Endothelial cell (in vitro differentiated cells): ENCODE measurements around the gene RASAL2. TPM values are rescaled to one million over a fixed set of nuclear protein-coding genes. Genes with fewer than 3 reads are reported as not detected.

Experiments used
- DNase-seq: peaks from one replicate; pipeline ENCODE4 v3.0.0; 2021; ENCODE audit warnings: low spot score
- H3K27ac Mint-ChIP-seq: one replicate; pipeline ENCODE4 v1.8.0; 2021; ENCODE audit warnings: mixed read lengths, inconsistent platforms; ENCODE audit not compliant: unreplicated experiment
- H3K27me3 Mint-ChIP-seq: one replicate; pipeline ENCODE4 v1.8.0; 2021; ENCODE audit warnings: mild to moderate bottlenecking, moderate library complexity, mixed read lengths, inconsistent platforms; ENCODE audit not compliant: unreplicated experiment
- H3K36me3 Mint-ChIP-seq: one replicate; pipeline ENCODE4 v1.8.0; 2021; ENCODE audit warnings: mild to moderate bottlenecking, low read depth, mixed read lengths, inconsistent platforms; ENCODE audit not compliant: unreplicated experiment
- H3K4me1 Mint-ChIP-seq: one replicate; pipeline ENCODE4 v1.8.0; 2021; ENCODE audit warnings: mild to moderate bottlenecking, mixed read lengths, inconsistent platforms; ENCODE audit not compliant: unreplicated experiment
- H3K4me3 Mint-ChIP-seq: one replicate; pipeline ENCODE4 v1.8.0; 2021; ENCODE audit warnings: mild to moderate bottlenecking, mixed read lengths, inconsistent platforms; ENCODE audit not compliant: unreplicated experiment
- H3K9me3 Mint-ChIP-seq: one replicate; pipeline ENCODE4 v1.8.0; 2021; ENCODE audit warnings: mixed read lengths, inconsistent platforms; ENCODE audit not compliant: unreplicated experiment
- total RNA-seq: library from RNA; stranded (reverse); fragmentation: NEBNext Ultra II Directional; extraction: Animal tissue kit (Norgen Biotek cat#: 25700); gene quantifications from one replicate; pipeline ENCODE4 v1.2.1, GENCODE V29; 2021; ENCODE audit not compliant: unreplicated experiment
- TF ChIP-seq, protein P1 (sequence below): fragments of 200-600 bp; sonication (generic); IDR thresholded peaks from one replicate; pipeline ENCODE4 v1.5.0; 2021; ENCODE audit warnings: antibody characterized with exemption; ENCODE audit not compliant: unreplicated experiment

Gene RASAL2
- total RNA-seq, 1 donor from 2014 or later: 82.1 TPM

DNA sequence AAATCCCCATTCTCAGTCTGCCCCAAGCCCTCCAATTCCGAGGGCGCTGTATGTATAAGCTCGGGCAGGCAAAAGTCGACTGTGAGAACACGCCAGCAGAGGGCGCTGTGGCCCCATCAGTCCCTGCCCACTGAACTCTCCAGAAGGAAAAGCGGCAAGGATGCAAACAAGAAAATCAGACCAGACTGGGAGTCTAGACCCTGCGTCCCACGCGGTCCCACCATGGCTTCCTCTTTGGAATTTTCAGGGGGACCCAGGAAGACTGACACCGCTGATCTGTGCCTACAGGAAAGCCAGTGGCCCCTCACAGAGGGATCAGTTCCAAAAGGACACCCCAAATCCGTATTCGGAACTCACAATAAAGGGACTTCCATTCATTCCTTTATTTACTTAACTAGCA, 438.5 kb downstream of the RASAL2 start:
- DNase-seq: peak; percentile 89
- Mint-ChIP-seq H3K27ac (no peak overlapping the region), H3K27me3 (peaks cover 3% of the 10 kb centered on the region), H3K4me3 (no peak overlapping the region), H3K4me1 (no peaks in the 10 kb centered on the region), H3K9me3 (no peaks in the 10 kb centered on the region), H3K36me3 (no peaks in the 10 kb centered on the region)
- TF ChIP-seq, protein P1, sequence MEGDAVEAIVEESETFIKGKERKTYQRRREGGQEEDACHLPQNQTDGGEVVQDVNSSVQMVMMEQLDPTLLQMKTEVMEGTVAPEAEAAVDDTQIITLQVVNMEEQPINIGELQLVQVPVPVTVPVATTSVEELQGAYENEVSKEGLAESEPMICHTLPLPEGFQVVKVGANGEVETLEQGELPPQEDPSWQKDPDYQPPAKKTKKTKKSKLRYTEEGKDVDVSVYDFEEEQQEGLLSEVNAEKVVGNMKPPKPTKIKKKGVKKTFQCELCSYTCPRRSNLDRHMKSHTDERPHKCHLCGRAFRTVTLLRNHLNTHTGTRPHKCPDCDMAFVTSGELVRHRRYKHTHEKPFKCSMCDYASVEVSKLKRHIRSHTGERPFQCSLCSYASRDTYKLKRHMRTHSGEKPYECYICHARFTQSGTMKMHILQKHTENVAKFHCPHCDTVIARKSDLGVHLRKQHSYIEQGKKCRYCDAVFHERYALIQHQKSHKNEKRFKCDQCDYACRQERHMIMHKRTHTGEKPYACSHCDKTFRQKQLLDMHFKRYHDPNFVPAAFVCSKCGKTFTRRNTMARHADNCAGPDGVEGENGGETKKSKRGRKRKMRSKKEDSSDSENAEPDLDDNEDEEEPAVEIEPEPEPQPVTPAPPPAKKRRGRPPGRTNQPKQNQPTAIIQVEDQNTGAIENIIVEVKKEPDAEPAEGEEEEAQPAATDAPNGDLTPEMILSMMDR: peak; percentile 94

DNA sequence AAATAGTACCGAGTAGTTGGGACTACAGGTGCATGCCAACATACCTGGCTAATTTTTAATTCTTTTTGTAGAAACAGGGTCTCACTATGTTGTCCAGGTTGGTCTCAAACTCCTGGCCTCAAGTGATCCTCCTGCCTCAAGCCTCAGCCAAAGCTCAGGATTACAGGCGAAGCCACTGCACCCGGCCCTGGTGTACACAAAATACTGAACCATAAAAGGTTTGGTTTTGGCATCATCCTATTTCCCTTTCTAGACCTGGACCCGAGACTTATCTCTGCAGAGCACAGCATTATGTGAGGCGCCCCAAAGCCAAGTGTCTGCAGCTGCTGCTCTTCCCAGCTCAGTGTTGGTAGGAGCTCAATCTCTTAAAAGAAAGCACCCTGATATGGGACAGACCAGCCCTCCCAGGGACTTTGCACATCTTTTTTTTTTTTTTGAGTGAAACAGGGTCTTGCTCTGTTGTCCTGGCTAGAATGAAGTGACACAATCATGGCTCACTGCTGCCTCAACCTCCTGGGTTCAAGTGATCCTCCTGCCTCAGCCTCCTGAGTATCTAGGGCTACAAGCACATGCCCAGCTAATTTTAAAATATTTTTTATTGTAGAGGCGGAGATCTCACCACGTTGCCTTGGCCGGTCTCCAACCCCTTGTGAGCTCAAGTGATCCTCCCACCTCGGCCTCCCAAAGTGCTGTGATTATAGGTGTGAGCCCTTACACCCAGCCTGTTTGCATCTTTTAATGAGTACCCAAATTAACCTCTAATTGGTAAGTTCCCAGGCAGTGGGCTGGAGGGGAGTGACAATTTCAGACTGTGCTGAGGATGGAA, 439.4 kb downstream of the RASAL2 start:
- H3K36me3 Mint-ChIP-seq: no peaks in the 10 kb centered on the region
- DNase-seq: no peak
- no peak overlapping the region for H3K4me3 Mint-ChIP-seq
- no peaks in the 10 kb centered on the region for H3K9me3 Mint-ChIP-seq
- no peaks in the 10 kb centered on the region for H3K4me1 Mint-ChIP-seq
- TF ChIP-seq, protein P1: no peak
- no peak overlapping the region for H3K27ac Mint-ChIP-seq
- H3K27me3 Mint-ChIP-seq: no peaks in the 10 kb centered on the region

Other genes with a start within 250 kb of the RASAL2 start
- 0.49 TPM for gene SEC16B, start 124.0 kb upstream of the RASAL2 start, total RNA-seq